ENCODE data around the gene EGFR.
A peak's percentile ranks its signal among the peaks of the same experiment; 100 is the strongest.

Gene EGFR

DNA sequence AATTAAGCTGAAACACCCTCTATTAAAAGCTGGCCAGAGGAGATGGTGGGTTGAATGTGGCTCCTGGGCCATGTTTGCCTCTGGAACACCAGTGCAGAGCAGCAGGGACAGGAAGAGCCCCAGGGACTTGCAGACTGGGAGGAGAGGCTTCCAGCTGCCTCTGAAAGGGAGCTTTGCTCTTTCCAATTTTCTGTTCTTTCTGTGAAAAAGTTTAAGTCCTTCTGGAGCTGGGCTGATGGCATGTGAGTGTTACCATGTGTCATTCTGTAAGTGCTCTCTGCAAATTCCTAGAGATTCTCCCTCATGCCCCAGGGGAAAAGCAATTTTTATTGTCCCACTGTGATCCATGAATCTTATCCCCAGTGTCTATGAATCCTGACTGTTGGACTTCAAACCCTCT is 233.6 kb downstream of the EGFR start:
- H3K4me3 ChIP-seq (ENCODE audit: low read depth, low read length): no peak overlapping the region
- ChIA-PET POLR2A (interaction anchor here (1.1 kb wide), 1 partner anchor 120 kb away, joined by 3 read pairs; no protein-coding TSS in a partner anchor), CTCF (interaction anchor here (0.6 to 6.8 kb wide), 17 partner anchors 8 to 494 kb away, joined by 3 to 555 read pairs (median 4); partner anchors contain the start of genes EGFR and SEC61G)
- TF ChIP-seq, protein P1, sequence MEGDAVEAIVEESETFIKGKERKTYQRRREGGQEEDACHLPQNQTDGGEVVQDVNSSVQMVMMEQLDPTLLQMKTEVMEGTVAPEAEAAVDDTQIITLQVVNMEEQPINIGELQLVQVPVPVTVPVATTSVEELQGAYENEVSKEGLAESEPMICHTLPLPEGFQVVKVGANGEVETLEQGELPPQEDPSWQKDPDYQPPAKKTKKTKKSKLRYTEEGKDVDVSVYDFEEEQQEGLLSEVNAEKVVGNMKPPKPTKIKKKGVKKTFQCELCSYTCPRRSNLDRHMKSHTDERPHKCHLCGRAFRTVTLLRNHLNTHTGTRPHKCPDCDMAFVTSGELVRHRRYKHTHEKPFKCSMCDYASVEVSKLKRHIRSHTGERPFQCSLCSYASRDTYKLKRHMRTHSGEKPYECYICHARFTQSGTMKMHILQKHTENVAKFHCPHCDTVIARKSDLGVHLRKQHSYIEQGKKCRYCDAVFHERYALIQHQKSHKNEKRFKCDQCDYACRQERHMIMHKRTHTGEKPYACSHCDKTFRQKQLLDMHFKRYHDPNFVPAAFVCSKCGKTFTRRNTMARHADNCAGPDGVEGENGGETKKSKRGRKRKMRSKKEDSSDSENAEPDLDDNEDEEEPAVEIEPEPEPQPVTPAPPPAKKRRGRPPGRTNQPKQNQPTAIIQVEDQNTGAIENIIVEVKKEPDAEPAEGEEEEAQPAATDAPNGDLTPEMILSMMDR (IDR thresholded peaks at IDR 0.05; ENCODE audit: insufficient read depth, low read length, missing control alignments): no peak
- no peak for DNase-seq (ENCODE audit: low read depth, low spot score)

DNA sequence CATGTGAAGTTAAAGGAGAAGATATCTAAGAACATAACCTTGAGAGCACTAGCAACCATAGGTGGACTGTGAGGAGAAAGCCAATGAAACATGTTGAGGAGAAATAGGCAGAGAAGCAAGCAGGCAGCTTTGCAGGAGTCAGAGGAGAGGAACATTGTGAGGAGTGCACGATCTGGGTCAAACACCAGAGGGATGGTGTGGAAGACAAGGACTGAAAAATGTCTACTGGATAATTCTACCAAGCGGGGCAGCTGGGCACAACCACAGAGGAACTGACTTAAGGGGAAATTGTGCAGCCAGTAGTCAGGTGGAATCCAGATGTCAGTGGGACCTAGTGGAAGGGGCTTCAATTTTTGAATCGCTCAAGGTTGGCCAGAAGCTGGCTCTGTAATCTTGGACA is 234.4 kb downstream of the EGFR start:
- TF ChIP-seq, protein P1 (IDR thresholded peaks at IDR 0.05; ENCODE audit: insufficient read depth, low read length, missing control alignments): no peak
- CTCF ChIA-PET: interaction anchor here (0.7 to 6.8 kb wide), 22 partner anchors 9 to 495 kb away, joined by 3 to 555 read pairs (median 16); partner anchors contain the start of genes EGFR and SEC61G
- no peak overlapping the region for H3K4me3 ChIP-seq (ENCODE audit: low read depth, low read length)
- DNase-seq (ENCODE audit: low read depth, low spot score): no peak
- POLR2A ChIA-PET: no interaction called here

DNA sequence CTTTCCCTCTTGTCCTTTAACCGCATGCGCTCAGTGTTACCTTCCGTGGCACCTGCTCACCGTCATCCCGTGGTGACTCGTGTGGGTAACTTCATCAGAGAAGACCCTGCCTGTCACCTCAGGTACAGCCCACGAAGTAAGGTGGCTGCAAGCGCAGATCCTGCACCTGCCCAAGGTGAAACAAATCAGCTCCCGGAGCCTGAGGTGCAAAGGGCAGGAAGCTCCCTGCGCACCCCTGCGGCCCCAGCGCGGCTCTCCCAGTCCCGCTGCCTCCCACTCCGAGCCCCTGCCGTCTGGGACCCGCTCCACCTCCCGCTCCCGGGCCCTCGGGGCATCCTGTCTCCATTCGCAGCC is 235.4 kb downstream of the EGFR start:
- TF ChIP-seq, protein P1 (IDR thresholded peaks at IDR 0.05; ENCODE audit: insufficient read depth, low read length, missing control alignments): no peak
- ChIA-PET POLR2A (interaction anchor here (0.9 to 1.9 kb wide), 5 partner anchors 121 to 465 kb away, joined by 3 to 11 read pairs (median 6); partner anchors contain the start of gene EGFR), CTCF (interaction anchor here (0.8 to 6.8 kb wide), 80 partner anchors 10 to 505 kb away, joined by 3 to 555 read pairs (median 9); partner anchors contain the start of genes EGFR and SEC61G)
- no peak for DNase-seq (ENCODE audit: low read depth, low spot score)
- H3K4me3 ChIP-seq (ENCODE audit: low read depth, low read length): peak overlapping the region; percentile 68

DNA sequence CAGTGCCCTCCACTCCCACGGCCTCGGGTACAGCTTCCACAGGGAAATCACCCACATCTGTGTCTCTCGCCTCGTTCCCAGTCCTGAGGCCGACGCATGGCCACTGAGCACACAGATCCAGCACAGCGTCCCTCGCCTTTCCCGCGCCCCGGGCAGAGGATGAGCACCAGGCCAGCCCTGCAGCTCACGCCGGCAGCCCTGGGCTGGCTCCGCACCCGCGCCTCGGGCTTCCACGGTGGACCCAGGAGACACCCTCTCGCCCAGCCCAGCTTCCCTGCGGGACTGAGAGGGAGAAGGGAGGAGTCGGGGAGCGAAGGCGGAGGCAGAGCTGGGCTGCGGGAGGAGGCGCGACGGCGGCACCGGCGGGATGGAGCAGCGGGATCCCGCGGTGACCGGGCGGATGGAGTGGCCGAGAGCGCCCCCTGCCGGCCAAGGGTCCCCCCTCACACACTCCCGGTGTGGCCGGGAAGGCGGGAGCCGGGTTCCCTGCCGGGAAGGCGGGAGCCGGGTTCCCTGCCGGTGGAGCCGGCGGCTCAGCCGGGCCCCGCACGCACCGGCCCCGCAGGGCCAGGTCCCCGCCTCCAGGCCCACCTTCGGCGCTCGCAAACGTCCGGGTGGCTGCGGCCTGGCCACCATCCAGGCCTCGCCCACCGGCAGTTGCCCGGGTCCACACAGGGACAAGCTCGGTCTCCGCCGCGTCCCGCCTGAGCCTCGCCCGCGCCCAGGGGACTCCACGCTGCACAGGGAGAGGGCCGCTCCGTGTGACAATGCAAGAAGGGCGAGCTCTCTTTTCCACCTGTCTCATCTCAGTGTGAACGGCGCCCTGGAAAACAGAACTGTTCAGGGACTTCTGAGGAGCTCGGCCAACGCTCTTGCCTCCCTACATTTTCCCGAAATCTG is 236.0 kb downstream of the EGFR start:
- H3K4me3 ChIP-seq (ENCODE audit: low read depth, low read length): peak overlapping the region; percentile 68
- TF ChIP-seq, protein P1 (IDR thresholded peaks at IDR 0.05; ENCODE audit: insufficient read depth, low read length, missing control alignments): peak; percentile 87
- ChIA-PET POLR2A (interaction anchor here (0.7 to 1.9 kb wide), 9 partner anchors 122 to 496 kb away, joined by 3 to 11 read pairs (median 4); partner anchors contain the start of genes EGFR and SEC61G), CTCF (interaction anchor here (0.8 to 6.8 kb wide), 121 partner anchors 10 to 506 kb away, joined by 3 to 555 read pairs (median 6); partner anchors contain the start of genes EGFR and SEC61G)
- no peak for DNase-seq (ENCODE audit: low read depth, low spot score)

DNA sequence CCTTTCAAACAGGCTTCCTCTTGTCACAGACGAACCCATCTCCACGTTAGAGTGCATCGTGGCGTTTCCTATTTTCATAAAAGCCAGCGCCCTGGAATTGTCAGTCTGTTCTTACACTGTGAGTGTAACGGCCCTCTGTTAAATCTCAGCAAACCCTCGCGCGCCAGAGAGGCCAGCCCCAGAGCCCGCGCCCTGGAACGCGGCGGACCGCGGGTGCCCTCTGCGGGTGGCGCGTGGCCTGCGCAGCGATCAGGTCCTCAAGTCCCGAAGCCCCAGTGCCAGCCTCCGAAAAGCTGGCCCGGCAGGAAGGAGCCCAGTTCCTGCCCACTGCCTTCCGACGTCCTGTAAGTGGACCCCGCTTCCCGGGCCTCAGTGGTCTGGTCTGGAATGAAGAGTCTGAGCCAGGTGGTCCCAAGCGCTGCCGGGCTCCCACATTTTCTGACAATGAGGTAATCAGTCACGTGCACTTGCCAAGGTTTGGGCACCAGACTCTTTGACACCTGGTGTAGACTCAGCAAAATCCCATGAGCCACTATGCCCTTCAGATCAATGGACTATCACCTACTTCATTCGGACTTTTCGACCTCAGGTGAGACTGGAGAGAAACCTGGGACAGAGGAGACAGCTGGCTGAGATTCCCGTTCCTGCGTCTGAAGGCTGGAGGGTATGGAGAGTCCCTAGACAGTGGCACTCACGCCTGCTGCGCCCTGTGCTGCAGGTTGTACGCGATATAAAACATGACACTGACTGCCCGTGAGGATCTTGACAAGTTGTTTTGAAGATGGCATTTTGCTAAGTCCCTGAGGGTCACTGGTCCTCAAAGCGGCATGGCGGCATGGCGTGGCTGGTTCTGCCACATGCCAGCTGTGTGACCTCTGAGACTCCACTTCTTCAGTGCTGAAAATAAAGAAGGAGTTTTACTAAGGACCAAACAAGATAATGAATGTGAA is 237.0 kb downstream of the EGFR start:
- ChIA-PET CTCF (interaction anchor here (0.7 to 6.8 kb wide), 121 partner anchors 10 to 515 kb away, joined by 3 to 555 read pairs (median 6); partner anchors contain the start of genes EGFR and SEC61G), POLR2A (interaction anchor here (0.6 to 1.9 kb wide), 9 partner anchors 123 to 497 kb away, joined by 3 to 11 read pairs (median 3); partner anchors contain the start of genes EGFR and SEC61G)
- TF ChIP-seq, protein P1 (IDR thresholded peaks at IDR 0.05; ENCODE audit: insufficient read depth, low read length, missing control alignments): peak; percentile 96
- peak overlapping the region; percentile 68 for H3K4me3 ChIP-seq (ENCODE audit: low read depth, low read length)
- no peak for DNase-seq (ENCODE audit: low read depth, low spot score)
